Endothelial cell of umbilical vein (primary cell): ENCODE measurements around the gene GCM1. TPM values are rescaled to one million over a fixed set of nuclear protein-coding genes. Genes with fewer than 3 reads are reported as not detected.

Experiments used
- BruUV-seq: library from RNA; stranded (reverse); fragments of 400-500 nt; replicated peaks from 2 replicates; lab custom pipeline; 2021; lab: Mats Ljungman, UMichigan
- CTCF ChIA-PET: fragments of 300-600, 350-600 bp; sonication (Branson Sonifier 250); formaldehyde crosslinking; loops from one replicate; lab custom pipeline; 2021; ENCODE audit warnings: antibody characterized with exemption, inconsistent platforms; lab: Charles Lee
- POLR2A ChIA-PET: fragments of 300-600, 350-600 bp; sonication (Branson Sonifier 250); formaldehyde crosslinking; loops from one replicate; lab custom pipeline; 2021; ENCODE audit warnings: antibody characterized with exemption, inconsistent platforms; lab: Charles Lee
- DNase-seq: peaks from one replicate; pipeline ENCODE4 v3.0.0-alpha.2; 2011; ENCODE audit warnings: low read depth, low spot score
- FAIRE-seq: peaks from 2 replicates; lab custom pipeline; 2011; peaks lifted over from hg19 to GRCh38; lab: Jason Lieb, UNC
- H2AFZ ChIP-seq: 2 replicates; pipeline ENCODE4 v1.6.0; 2012; ENCODE audit warnings: low read depth, low read length, control low read depth, inconsistent platforms
- H3K27ac ChIP-seq: 2 replicates; pipeline ENCODE4 v1.5.1; 2011; ENCODE audit warnings: low read depth, mild to moderate bottlenecking, control low read depth, low read length, moderate library complexity; ENCODE audit not compliant: insufficient read depth
- H3K27me3 ChIP-seq, 2 experiments: 2 replicates each; pipeline versions ENCODE4 v1.6.0 to v1.6.1; 2011; ENCODE audit warnings: low read length in 2 of 2, mixed read lengths in 1 of 2; ENCODE audit not compliant: control insufficient read depth in 2 of 2, insufficient read depth in 2 of 2
- H3K36me3 ChIP-seq, 2 experiments: 2 replicates in 1 of 2; 3 replicates in 1 of 2; pipeline ENCODE4 v1.5.1; 2011; ENCODE audit warnings: low read length in 2 of 2, mild to moderate bottlenecking in 1 of 2, moderate library complexity in 1 of 2; ENCODE audit not compliant: control insufficient read depth in 2 of 2, insufficient read depth in 2 of 2; ENCODE audit errors: extremely low read depth in 1 of 2
- H3K4me1 ChIP-seq: 3 replicates; pipeline ENCODE4 v1.5.1; 2011; ENCODE audit warnings: mild to moderate bottlenecking, low read length; ENCODE audit not compliant: control insufficient read depth, insufficient read depth; ENCODE audit errors: extremely low read depth
- H3K4me2 ChIP-seq: 2 replicates; pipeline ENCODE4 v1.6.1; 2011; ENCODE audit warnings: low read length, control low read depth, mixed read lengths; ENCODE audit not compliant: insufficient read depth
- H3K4me3 ChIP-seq, 3 experiments: fragments of 200-600 bp in 1 of 3; sonication (generic), shearing (Covaris generic) in 1 of 3; replicated peaks in 1 of 3; 2 replicates each; pipeline ENCODE4 v1.5.1; 2011 to 2016; ENCODE audit warnings: control low read depth in 3 of 3, low read length in 3 of 3, mild to moderate bottlenecking in 2 of 3, inconsistent platforms in 1 of 3, low read depth in 1 of 3, moderate library complexity in 1 of 3; ENCODE audit not compliant: insufficient read depth in 1 of 3
- H3K79me2 ChIP-seq: 2 replicates; pipeline ENCODE4 v1.6.0; 2012; ENCODE audit warnings: low read length, inconsistent platforms; ENCODE audit not compliant: control insufficient read depth, insufficient read depth
- H3K9ac ChIP-seq: replicated peaks from 2 replicates; pipeline ENCODE3; 2011; ENCODE audit warnings: low read length, control low read depth; ENCODE audit not compliant: insufficient read depth; ENCODE audit errors: extremely low read depth
- H3K9me1 ChIP-seq: replicated peaks from 3 replicates; pipeline ENCODE4 v1.6.0; 2011; ENCODE audit warnings: mild to moderate bottlenecking, low read length; ENCODE audit not compliant: control insufficient read depth, insufficient read depth; ENCODE audit errors: extremely low read depth
- H3K9me3 ChIP-seq: replicated peaks from 2 replicates; pipeline ENCODE4 v1.5.1; 2012; ENCODE audit warnings: low read length, inconsistent platforms; ENCODE audit not compliant: control insufficient read depth, insufficient read depth
- H4K20me1 ChIP-seq: replicated peaks from 2 replicates; pipeline ENCODE3; 2011; ENCODE audit warnings: mild to moderate bottlenecking, low read length; ENCODE audit not compliant: control insufficient read depth, insufficient read depth; ENCODE audit errors: extremely low read depth
- CTCF ChIP-seq, 2 donors: IDR thresholded peaks; 1 replicate in 1 of 2; 2 replicates in 1 of 2; pipeline ENCODE4 v1.5.1; 2011; ENCODE audit warnings: low read length in 2 of 2, mild to moderate bottlenecking in 2 of 2, moderate library complexity in 2 of 2, control low read depth in 1 of 2, inconsistent platforms in 1 of 2, low read depth in 1 of 2; ENCODE audit not compliant: insufficient read depth in 1 of 2; ENCODE audit errors: extremely low read depth in 1 of 2
- EZH2 ChIP-seq: IDR thresholded peaks from 2 replicates; pipeline ENCODE4 v1.6.1; 2012; ENCODE audit warnings: borderline replicate concordance, low read depth, mild to moderate bottlenecking, moderate library complexity, low read length, inconsistent platforms; ENCODE audit not compliant: severe bottlenecking
- FOS ChIP-seq: IDR thresholded peaks from 2 replicates; pipeline ENCODE4 v1.6.1; 2011; ENCODE audit warnings: mild to moderate bottlenecking, low read length, moderate library complexity, borderline replicate concordance; ENCODE audit not compliant: insufficient read depth
- GATA2 ChIP-seq: IDR thresholded peaks from 2 replicates; pipeline ENCODE4 v1.7.0; 2011; ENCODE audit warnings: low read depth, mild to moderate bottlenecking, moderate library complexity, mixed read lengths, low read length; ENCODE audit not compliant: insufficient read length, insufficient read depth
- JUN ChIP-seq: IDR thresholded peaks from 2 replicates; pipeline ENCODE4 v1.6.1; 2011; ENCODE audit warnings: borderline replicate concordance, low read depth; ENCODE audit not compliant: insufficient read length, insufficient read depth
- MAX ChIP-seq: IDR thresholded peaks from 2 replicates; pipeline ENCODE4 v1.6.1; 2011; ENCODE audit not compliant: insufficient read depth, insufficient read length
- POLR2A ChIP-seq: IDR thresholded peaks from 2 replicates; pipeline ENCODE4 v1.6.1; 2012; ENCODE audit warnings: low read depth, mild to moderate bottlenecking, control low read depth, low read length
- POLR2AphosphoS5 ChIP-seq: IDR thresholded peaks from 2 replicates; pipeline ENCODE4 v1.6.1; 2012; ENCODE audit warnings: low read depth, mild to moderate bottlenecking, control low read depth, low read length, moderate library complexity; ENCODE audit not compliant: insufficient read depth
- dilution Hi-C: fragments of 300-500 bp; cut with MboI; formaldehyde crosslinking; loops from one replicate; pipeline ENCODE4 v1.15.0; 2019; ENCODE audit warnings: low sequenced_read_pairs; ENCODE audit not compliant: extremely low pct_ligation_motif_present
- intact Hi-C: fragments of 100-400 bp; cut with micrococcal nuclease; formaldehyde crosslinking; loops from one replicate; pipeline ENCODE4 v1.10.0; 2022
- polyA plus RNA-seq, 4 experiments: library from polyadenylated mRNA; depleted of rRNA in 3 of 4; stranded (reverse) in 3 of 4; unstranded in 1 of 4; fragments of >200 nt; gene quantifications; 2 replicates each; pipeline versions ENCODE4 v1.2.1 to v1.2.3, GENCODE V29; 2011 to 2012; ENCODE audit warnings: missing spikeins in 1 of 4
- small RNA-seq: library from RNA; depleted of rRNA; stranded (forward); fragments of <200 nt; gene quantifications from one replicate; pipeline ENCODE3, GENCODE V24; 2012; ENCODE audit warnings: low replicate concordance, low read depth; ENCODE audit not compliant: insufficient read depth, insufficient read length
- total RNA-seq: library from RNA; stranded (reverse); gene quantifications from 2 replicates; pipeline ENCODE4 v1.2.3, GENCODE V29; 2021

Gene GCM1
- total and polyA plus RNA-seq, 2 donors (not counting 3 experiments of a cell fraction or from before 2014, with no cell fraction given): not detected

GRCh38 chr6:53080813-53081212, 67.8 kb downstream of the GCM1 start:
- Histone ChIP-seq H3K4me1 (no peaks in the 10 kb centered on the region), H4K20me1 (no peaks in the 10 kb centered on the region), H2AFZ (no peak overlapping the region), H3K79me2 (no peaks in the 10 kb centered on the region), H3K9ac (no peak overlapping the region), H3K4me3 (no peak overlapping the region), H3K27me3 (no peaks in the 10 kb centered on the region), H3K27ac (no peak overlapping the region), H3K9me1 (no peaks in the 10 kb centered on the region), H3K4me2 (no peak overlapping the region), H3K9me3 (no peaks in the 10 kb centered on the region), H3K36me3 (peaks cover 13 to 18% of the 10 kb centered on the region in 2 experiments)
- DNase-seq (no peak), FAIRE-seq (no peak)
- no TSS peak for BruUV-seq
- CTCF ChIA-PET: interaction anchor here (1.0 to 1.6 kb wide), 2 partner anchors 14 to 356 kb away, joined by 3 to 6 read pairs; no protein-coding TSS in a partner anchor
- dilution Hi-C loops: no loop called here
- intact Hi-C loops: no loop called here
- TF ChIP-seq POLR2AphosphoS5 (no peak), GATA2 (no peak), JUN (no peak), CTCF (IDR thresholded peaks at IDR 0.05; ENCODE audit: extremely low read depth in 1 of 2, insufficient read depth in 1 of 2, low read depth in 1 of 2, low read length in 2 of 2) (no peak), MAX (no peak), EZH2 (no peak), POLR2A (no peak), FOS (no peak)
- POLR2A ChIA-PET: no interaction called here

Small RNAs within 50 kb of the gene (small RNA-seq; reads per million reads assigned to genes)
- gene RN7SL244P (not detected), gene RNU6-464P (not detected)

Other genes with a start within 250 kb of the GCM1 start
- gene GSTA3, start 239.1 kb downstream of the GCM1 start, total RNA-seq: not detected in 2 replicates
- gene GSTA3, start 239.1 kb downstream of the GCM1 start, polyA plus RNA-seq: not detected in 2 replicates
- 15.0 and 17.9 TPM in 2 replicates for gene GSTA4, start 153.6 kb downstream of the GCM1 start, total RNA-seq
- 15.6 and 24.6 TPM in 2 replicates for gene GSTA4, start 153.6 kb downstream of the GCM1 start, polyA plus RNA-seq
- gene CILK1, start 87.0 kb downstream of the GCM1 start, total RNA-seq: 9.0 and 9.3 TPM in 2 replicates
- gene CILK1, start 87.0 kb downstream of the GCM1 start, polyA plus RNA-seq: 4.2 and 5.1 TPM in 2 replicates
- gene FBXO9, start 83.4 kb downstream of the GCM1 start, total RNA-seq: 58.9 and 67.3 TPM in 2 replicates
- gene FBXO9, start 83.4 kb downstream of the GCM1 start, polyA plus RNA-seq: 48.1 and 63.5 TPM in 2 replicates
- gene ELOVL5, start 200.1 kb upstream of the GCM1 start, total RNA-seq: 140 and 149 TPM in 2 replicates
- gene ELOVL5, start 200.1 kb upstream of the GCM1 start, polyA plus RNA-seq: 83.6 and 85.9 TPM in 2 replicates